H9 (cell line): ENCODE measurements around the gene SNAP25. TPM values are rescaled to one million over a fixed set of nuclear protein-coding genes. Genes with fewer than 3 reads are reported as not detected.

Experiments used
- DNase-seq: peaks from one replicate; pipeline ENCODE4 v3.0.0-alpha.2; 2017
- H2AFZ ChIP-seq: one replicate; pipeline ENCODE4 v1.6.1; 2013; ENCODE audit warnings: mild to moderate bottlenecking, low read length, control low read depth, moderate library complexity
- H2AK5ac ChIP-seq: 2 replicates; pipeline ENCODE4 v1.6.1; 2013; ENCODE audit warnings: low read length, control low read depth, mixed read lengths; ENCODE audit not compliant: insufficient read length
- H2BK120ac ChIP-seq: one replicate; pipeline ENCODE4 v1.6.1; 2013; ENCODE audit warnings: low read depth, mild to moderate bottlenecking, low read length, control low read depth, inconsistent platforms; ENCODE audit not compliant: poor library complexity, severe bottlenecking
- H2BK12ac ChIP-seq: 2 replicates; pipeline ENCODE4 v1.6.1; 2013; ENCODE audit warnings: low read length, control low read depth, mixed read lengths, low read depth; ENCODE audit not compliant: insufficient read length
- H2BK15ac ChIP-seq: 2 replicates; pipeline ENCODE4 v1.6.1; 2013; ENCODE audit warnings: low read depth, low read length, control low read depth
- H2BK20ac ChIP-seq: one replicate; pipeline ENCODE4 v1.6.1; 2013; ENCODE audit warnings: low read depth, mild to moderate bottlenecking, low read length, control low read depth, inconsistent platforms; ENCODE audit not compliant: poor library complexity, severe bottlenecking
- H2BK5ac ChIP-seq: 2 replicates; pipeline ENCODE4 v1.6.1; 2013; ENCODE audit warnings: low read length, control low read depth, mixed read lengths; ENCODE audit not compliant: insufficient read length
- H3K14ac ChIP-seq: 2 replicates; pipeline ENCODE4 v1.6.1; 2013; ENCODE audit warnings: low read length, control low read depth; ENCODE audit not compliant: insufficient read depth
- H3K18ac ChIP-seq: 2 replicates; pipeline ENCODE4 v1.6.1; 2013; ENCODE audit warnings: low read depth, mild to moderate bottlenecking, mixed read lengths, low read length, control low read depth; ENCODE audit not compliant: insufficient read length
- H3K23ac ChIP-seq: 2 replicates; pipeline ENCODE4 v1.6.1; 2013; ENCODE audit warnings: low read length, control low read depth, mixed read lengths, low read depth; ENCODE audit not compliant: insufficient read length
- H3K23me2 ChIP-seq: 2 replicates; pipeline ENCODE4 v1.6.1; 2013; ENCODE audit warnings: low read depth, mild to moderate bottlenecking, mixed read lengths, low read length, control low read depth; ENCODE audit not compliant: insufficient read length, poor library complexity, severe bottlenecking
- H3K27ac ChIP-seq: 2 replicates; pipeline ENCODE4 v1.5.1; 2013; ENCODE audit warnings: low read length, control low read depth, mixed read lengths, low read depth; ENCODE audit not compliant: insufficient read length
- H3K27me3 ChIP-seq: 2 replicates; pipeline ENCODE4 v1.6.1; 2013; ENCODE audit warnings: low read length, control low read depth, inconsistent platforms; ENCODE audit not compliant: insufficient read depth
- H3K4ac ChIP-seq: 2 replicates; pipeline ENCODE4 v1.6.1; 2013; ENCODE audit warnings: low read depth, mild to moderate bottlenecking, control low read depth, inconsistent platforms, low read length, moderate library complexity
- H3K4me1 ChIP-seq: 2 replicates; pipeline ENCODE4 v1.6.1; 2013; ENCODE audit warnings: low read length, control low read depth, inconsistent platforms; ENCODE audit not compliant: insufficient read depth
- H3K4me2 ChIP-seq: 2 replicates; pipeline ENCODE4 v1.6.1; 2013; ENCODE audit warnings: low read length, control low read depth, mixed read lengths; ENCODE audit not compliant: insufficient read length, insufficient read depth
- H3K56ac ChIP-seq: 2 replicates; pipeline ENCODE4 v1.6.1; 2013; ENCODE audit warnings: low read depth, mild to moderate bottlenecking, mixed read lengths, low read length, control low read depth; ENCODE audit not compliant: insufficient read length
- H3K79me1 ChIP-seq: 2 replicates; pipeline ENCODE4 v1.6.1; 2013; ENCODE audit warnings: low read depth, mild to moderate bottlenecking, moderate library complexity, low read length, control low read depth, inconsistent platforms; ENCODE audit not compliant: insufficient read depth, poor library complexity, severe bottlenecking
- H3K79me2 ChIP-seq: 2 replicates; pipeline ENCODE4 v1.6.1; 2013; ENCODE audit warnings: low read length, control low read depth, inconsistent platforms; ENCODE audit not compliant: insufficient read depth
- H3K9ac ChIP-seq: 2 replicates; pipeline ENCODE4 v1.6.1; 2013; ENCODE audit warnings: low read length, control low read depth, mixed read lengths; ENCODE audit not compliant: insufficient read length; ENCODE audit errors: extremely low read depth
- H3K9me3 ChIP-seq: one replicate; pipeline ENCODE4 v1.6.1; 2013; ENCODE audit warnings: low read depth, low read length, inconsistent platforms; ENCODE audit not compliant: control insufficient read depth
- H3T11ph ChIP-seq: one replicate; pipeline ENCODE4 v1.6.1; 2013; ENCODE audit warnings: mild to moderate bottlenecking, low read length, control low read depth, inconsistent platforms
- H4K20me1 ChIP-seq: one replicate; pipeline ENCODE4 v1.6.1; 2013; ENCODE audit not compliant: control insufficient read depth, insufficient read length, insufficient read depth
- H4K5ac ChIP-seq: 2 replicates; pipeline ENCODE4 v1.6.1; 2013; ENCODE audit warnings: low read depth, mild to moderate bottlenecking, mixed read lengths, low read length, control low read depth; ENCODE audit not compliant: insufficient read length
- H4K8ac ChIP-seq: replicated peaks from 2 replicates; pipeline ENCODE4 v1.6.1; 2013; ENCODE audit warnings: low read length, control low read depth, mixed read lengths, low read depth; ENCODE audit not compliant: insufficient read length
- H4K91ac ChIP-seq: 2 replicates; pipeline ENCODE4 v1.6.1; 2013; ENCODE audit warnings: low read depth, mild to moderate bottlenecking, moderate library complexity, mixed read lengths, low read length, control low read depth; ENCODE audit not compliant: insufficient read length
- H3K27ac Mint-ChIP-seq, 3 experiments: 2 replicates in 2 of 3; 3 replicates in 1 of 3; pipeline ENCODE4 v1.8.0; 2020 to 2021; ENCODE audit warnings: mixed read lengths in 3 of 3, mild to moderate bottlenecking in 1 of 3, moderate library complexity in 1 of 3
- H3K27me3 Mint-ChIP-seq: 2 replicates; pipeline ENCODE4 v1.8.0; 2021; ENCODE audit warnings: low read depth, mild to moderate bottlenecking, moderate library complexity, mixed read lengths
- H3K36me3 Mint-ChIP-seq, 3 experiments: 2 replicates in 2 of 3; 3 replicates in 1 of 3; pipeline ENCODE4 v1.8.0; 2020 to 2021; ENCODE audit warnings: low read depth in 3 of 3, mixed read lengths in 3 of 3; ENCODE audit not compliant: insufficient read depth in 1 of 3
- H3K4me1 Mint-ChIP-seq, 2 experiments: 2 replicates each; pipeline ENCODE4 v1.8.0; 2020; ENCODE audit warnings: mixed read lengths in 2 of 2
- H3K4me3 Mint-ChIP-seq, 2 experiments: 2 replicates in 1 of 2; 3 replicates in 1 of 2; pipeline ENCODE4 v1.8.0; 2020 to 2021; ENCODE audit warnings: mild to moderate bottlenecking in 2 of 2, mixed read lengths in 2 of 2, moderate library complexity in 1 of 2
- H3K9me3 Mint-ChIP-seq, 2 experiments: 2 replicates in 1 of 2; 3 replicates in 1 of 2; pipeline ENCODE4 v1.8.0; 2020; ENCODE audit warnings: mild to moderate bottlenecking in 2 of 2, mixed read lengths in 2 of 2, moderate library complexity in 1 of 2
- WGBS: extraction: QIAGEN DNeasy Blood & Tissue Kit; methylation state at CpG from one replicate; pipeline ENCODE4 v1.1.7; 2013; ENCODE audit warnings: missing lambda C conversion rate, low lambda C conversion rate, mixed read lengths; ENCODE audit not compliant: insufficient read length; ENCODE audit errors: extremely low coverage; 5-methylcytosine and 5-hydroxymethylcytosine counted together
- total RNA-seq: library from RNA; stranded (reverse); gene quantifications from 2 replicates; pipeline ENCODE4 v1.2.1, GENCODE V29; 2021
- TF ChIP-seq, protein P1 (sequence below): fragments of 200-600 bp; sonication (generic); conservative IDR thresholded peaks from 3 replicates; pipeline ENCODE4 v1.8.0; 2021; ENCODE audit warnings: antibody characterized with exemption, mild to moderate bottlenecking

The SNAP25 gene
- total RNA-seq, 1 experiment from 2014 or later, result 0.13 TPM

DNA sequence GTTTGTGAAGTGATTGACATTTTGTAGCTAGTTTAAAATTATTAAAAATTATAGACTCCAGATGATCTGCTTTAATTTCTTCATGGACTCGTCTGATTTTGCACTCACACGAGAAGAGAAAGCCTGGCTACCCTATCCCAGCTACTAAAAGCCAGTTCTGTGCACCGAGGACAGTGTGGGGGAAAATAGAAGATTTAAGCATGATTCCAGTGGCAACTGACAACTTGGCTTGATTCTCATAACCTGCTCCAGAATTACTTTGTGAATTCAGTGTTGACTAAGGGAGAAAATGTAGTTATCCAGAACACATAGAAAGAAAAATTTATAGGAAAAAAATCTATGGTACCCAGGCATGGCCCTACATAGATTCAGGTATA lies 88.7 kb downstream of the SNAP25 start:
- Histone ChIP-seq H2BK12ac (no peak overlapping the region), H3K4ac (no peak overlapping the region), H3K79me2 (no peaks in the 10 kb centered on the region), H4K8ac (no peak overlapping the region), H3K4me1 (no peaks in the 10 kb centered on the region), H2BK15ac (no peak overlapping the region), H3K23me2 (no peaks in the 10 kb centered on the region), H2BK5ac (no peak overlapping the region), H3K14ac (no peak overlapping the region), H4K20me1 (no peaks in the 10 kb centered on the region), H3K9me3 (no peaks in the 10 kb centered on the region), H3K27ac (no peak overlapping the region), H2BK120ac (no peak overlapping the region), H3K56ac (no peak overlapping the region), H4K91ac (no peak overlapping the region), H2AFZ (no peak overlapping the region), H3K9ac (no peak overlapping the region), H3K18ac (no peak overlapping the region), H3K27me3 (no peaks in the 10 kb centered on the region), H3T11ph (no peak overlapping the region), H3K23ac (no peak overlapping the region), H3K79me1 (no peaks in the 10 kb centered on the region), H2BK20ac (no peak overlapping the region), H4K5ac (no peak overlapping the region), H3K4me2 (no peak overlapping the region), H2AK5ac (no peak overlapping the region)
- TF ChIP-seq, protein P1, sequence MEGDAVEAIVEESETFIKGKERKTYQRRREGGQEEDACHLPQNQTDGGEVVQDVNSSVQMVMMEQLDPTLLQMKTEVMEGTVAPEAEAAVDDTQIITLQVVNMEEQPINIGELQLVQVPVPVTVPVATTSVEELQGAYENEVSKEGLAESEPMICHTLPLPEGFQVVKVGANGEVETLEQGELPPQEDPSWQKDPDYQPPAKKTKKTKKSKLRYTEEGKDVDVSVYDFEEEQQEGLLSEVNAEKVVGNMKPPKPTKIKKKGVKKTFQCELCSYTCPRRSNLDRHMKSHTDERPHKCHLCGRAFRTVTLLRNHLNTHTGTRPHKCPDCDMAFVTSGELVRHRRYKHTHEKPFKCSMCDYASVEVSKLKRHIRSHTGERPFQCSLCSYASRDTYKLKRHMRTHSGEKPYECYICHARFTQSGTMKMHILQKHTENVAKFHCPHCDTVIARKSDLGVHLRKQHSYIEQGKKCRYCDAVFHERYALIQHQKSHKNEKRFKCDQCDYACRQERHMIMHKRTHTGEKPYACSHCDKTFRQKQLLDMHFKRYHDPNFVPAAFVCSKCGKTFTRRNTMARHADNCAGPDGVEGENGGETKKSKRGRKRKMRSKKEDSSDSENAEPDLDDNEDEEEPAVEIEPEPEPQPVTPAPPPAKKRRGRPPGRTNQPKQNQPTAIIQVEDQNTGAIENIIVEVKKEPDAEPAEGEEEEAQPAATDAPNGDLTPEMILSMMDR, result no peak
- no CpG with 5 or more reads among the region's 3 CpGs for WGBS
- H3K4me1 Mint-ChIP-seq, result peaks cover 12 to 18% of the 10 kb centered on the region in 2 experiments
- no peak overlapping the region for H3K4me3 Mint-ChIP-seq
- DNase-seq, result no peak
- peaks cover 2% of the 10 kb centered on the region; the same call in 1 of the 2 replicates for H3K27me3 Mint-ChIP-seq
- peaks cover 0 to 3% of the 10 kb centered on the region in 2 experiments; a peak in 1 of 5 replicates for H3K9me3 Mint-ChIP-seq
- peaks cover 0 to 5% (median 0%) of the 10 kb centered on the region in 3 experiments; a peak in 3 of 7 replicates for H3K36me3 Mint-ChIP-seq
- no peak overlapping the region for H3K27ac Mint-ChIP-seq
